ENCODE measurements around the gene TSSC4.

DNA sequence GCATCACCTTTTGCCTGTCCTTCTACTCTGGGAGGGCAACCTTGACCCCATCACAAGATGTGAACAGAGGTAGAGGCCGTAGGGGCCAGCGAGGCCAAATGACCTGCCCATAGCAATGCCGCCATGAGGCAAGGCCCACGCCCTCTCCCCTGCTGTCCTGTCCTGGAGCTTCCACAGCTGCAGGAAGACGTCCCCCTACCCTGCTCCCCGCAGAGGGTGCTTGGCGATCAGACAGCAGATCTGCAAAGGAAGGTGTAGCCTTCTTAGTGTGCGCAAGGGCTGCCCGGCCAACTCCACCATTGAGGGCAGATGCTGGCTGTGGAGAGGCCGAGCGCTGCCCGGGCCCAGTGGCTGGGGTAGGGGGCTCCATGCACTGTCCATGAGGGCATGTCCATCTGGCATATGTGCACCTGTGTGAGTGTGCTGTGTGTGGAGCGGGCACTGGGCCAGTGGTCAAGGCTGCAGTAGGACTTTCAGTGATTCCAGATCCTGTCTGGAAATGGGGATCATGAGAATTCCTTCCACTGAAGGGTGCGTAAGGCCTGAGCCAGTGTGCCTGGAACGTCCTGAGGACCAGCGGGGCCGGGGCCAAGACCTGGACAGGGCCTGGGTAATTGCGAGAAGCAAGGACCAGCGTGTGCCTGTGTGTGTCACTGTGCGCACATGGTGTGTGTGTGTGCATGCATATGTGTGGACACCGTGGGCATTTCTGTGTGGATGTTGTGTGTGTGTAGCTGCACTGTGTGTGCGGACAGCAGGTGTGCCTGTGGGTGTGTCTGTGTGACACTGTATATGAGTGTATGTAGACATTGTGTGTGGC, 32.8 kb downstream of the TSSC4 start:
- TF ChIP-seq POLR2AphosphoS5 (IDR thresholded peaks at IDR 0.05; ENCODE audit: low read depth, low read length): no peak
- TF ChIP-seq, protein P1, sequence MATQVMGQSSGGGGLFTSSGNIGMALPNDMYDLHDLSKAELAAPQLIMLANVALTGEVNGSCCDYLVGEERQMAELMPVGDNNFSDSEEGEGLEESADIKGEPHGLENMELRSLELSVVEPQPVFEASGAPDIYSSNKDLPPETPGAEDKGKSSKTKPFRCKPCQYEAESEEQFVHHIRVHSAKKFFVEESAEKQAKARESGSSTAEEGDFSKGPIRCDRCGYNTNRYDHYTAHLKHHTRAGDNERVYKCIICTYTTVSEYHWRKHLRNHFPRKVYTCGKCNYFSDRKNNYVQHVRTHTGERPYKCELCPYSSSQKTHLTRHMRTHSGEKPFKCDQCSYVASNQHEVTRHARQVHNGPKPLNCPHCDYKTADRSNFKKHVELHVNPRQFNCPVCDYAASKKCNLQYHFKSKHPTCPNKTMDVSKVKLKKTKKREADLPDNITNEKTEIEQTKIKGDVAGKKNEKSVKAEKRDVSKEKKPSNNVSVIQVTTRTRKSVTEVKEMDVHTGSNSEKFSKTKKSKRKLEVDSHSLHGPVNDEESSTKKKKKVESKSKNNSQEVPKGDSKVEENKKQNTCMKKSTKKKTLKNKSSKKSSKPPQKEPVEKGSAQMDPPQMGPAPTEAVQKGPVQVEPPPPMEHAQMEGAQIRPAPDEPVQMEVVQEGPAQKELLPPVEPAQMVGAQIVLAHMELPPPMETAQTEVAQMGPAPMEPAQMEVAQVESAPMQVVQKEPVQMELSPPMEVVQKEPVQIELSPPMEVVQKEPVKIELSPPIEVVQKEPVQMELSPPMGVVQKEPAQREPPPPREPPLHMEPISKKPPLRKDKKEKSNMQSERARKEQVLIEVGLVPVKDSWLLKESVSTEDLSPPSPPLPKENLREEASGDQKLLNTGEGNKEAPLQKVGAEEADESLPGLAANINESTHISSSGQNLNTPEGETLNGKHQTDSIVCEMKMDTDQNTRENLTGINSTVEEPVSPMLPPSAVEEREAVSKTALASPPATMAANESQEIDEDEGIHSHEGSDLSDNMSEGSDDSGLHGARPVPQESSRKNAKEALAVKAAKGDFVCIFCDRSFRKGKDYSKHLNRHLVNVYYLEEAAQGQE (IDR thresholded peaks at IDR 0.05; ENCODE audit: insufficient read depth in 1 of 2, low read depth in 2 of 2, low read length in 2 of 2): no peak
- TF ChIP-seq SIN3A (IDR thresholded peaks at IDR 0.05; ENCODE audit: borderline replicate concordance, insufficient read depth, low read length): no peak
- no peak for TF ChIP-seq TAF1 (IDR thresholded peaks at IDR 0.05; ENCODE audit: borderline replicate concordance, insufficient read depth, low read length)
